Dermis microvascular lymphatic vessel endothelial cell (primary cell): ENCODE measurements around the gene SNIP1. TPM values are rescaled to one million over a fixed set of nuclear protein-coding genes. Genes with fewer than 3 reads are reported as not detected.
A peak's percentile ranks its signal among the peaks of the same experiment; 100 is the strongest.
"Not testable (repeated sequence)": the region's sequence is repeated elsewhere in the genome, so short reads cannot be mapped to it uniquely, and the experiment has no call there.

Experiments
- DNase-seq, 2 donors: peaks; one replicate each; pipeline versions ENCODE4 v3.0.0 to v3.0.0-alpha.2; 2010; ENCODE audit warnings: low read depth in 2 of 2
- total RNA-seq: library from RNA; depleted of rRNA; stranded (reverse); fragments of >200 nt; gene quantifications from 2 replicates; pipeline ENCODE4 v1.2.1, GENCODE V29; 2014

Gene SNIP1
- total RNA-seq, 1 donor from 2014 or later: 10.1 TPM

DNA sequence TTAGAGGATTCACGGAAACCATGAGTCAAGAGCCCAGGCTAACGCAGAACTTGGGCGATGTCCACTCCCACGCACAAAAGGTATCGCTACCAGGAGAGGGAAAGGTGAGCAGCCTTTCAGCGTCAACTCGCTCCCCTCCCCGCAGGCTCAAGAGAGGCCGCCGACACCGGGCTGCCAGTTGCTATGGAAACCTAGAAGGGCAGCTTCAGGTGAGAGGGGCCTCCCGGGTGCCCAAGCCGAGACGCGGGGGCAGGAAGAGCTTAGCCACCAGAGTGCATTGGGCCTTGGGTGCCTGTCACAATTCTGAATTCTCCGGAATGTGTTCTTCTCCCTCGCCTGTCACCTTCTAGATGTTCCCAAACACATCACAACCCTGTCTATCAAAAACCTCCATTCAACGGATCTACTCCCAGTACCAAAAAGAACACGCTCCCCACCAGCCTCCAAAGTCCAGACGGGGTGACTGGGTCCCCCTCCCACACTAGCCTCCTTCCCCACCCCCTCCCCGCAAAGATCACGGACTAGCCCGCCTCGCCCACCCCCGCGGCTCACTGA, 40.2 kb downstream of the SNIP1 start:
- DNase-seq: peak in 1 of 2 donors; percentile 20

DNA sequence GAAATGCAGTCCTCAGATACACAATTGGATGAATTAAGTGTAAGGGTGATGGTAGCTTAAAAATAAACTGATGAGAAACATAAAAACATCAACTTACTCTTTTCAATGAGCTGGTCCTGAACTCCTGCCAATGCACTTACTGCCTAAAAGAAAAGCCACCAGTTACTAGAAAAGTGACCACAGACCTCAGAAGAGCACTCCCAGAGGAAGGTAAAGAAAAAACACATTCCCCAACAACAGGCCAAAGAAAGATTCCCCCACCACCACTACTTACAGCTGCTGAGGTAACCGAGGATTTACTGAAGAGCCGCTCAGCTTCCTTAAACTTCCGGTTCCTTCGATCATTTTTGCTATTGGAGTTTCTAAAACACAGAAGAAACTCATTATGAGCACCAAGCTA, 44.9 kb downstream of the SNIP1 start:
- no peak for DNase-seq

DNA sequence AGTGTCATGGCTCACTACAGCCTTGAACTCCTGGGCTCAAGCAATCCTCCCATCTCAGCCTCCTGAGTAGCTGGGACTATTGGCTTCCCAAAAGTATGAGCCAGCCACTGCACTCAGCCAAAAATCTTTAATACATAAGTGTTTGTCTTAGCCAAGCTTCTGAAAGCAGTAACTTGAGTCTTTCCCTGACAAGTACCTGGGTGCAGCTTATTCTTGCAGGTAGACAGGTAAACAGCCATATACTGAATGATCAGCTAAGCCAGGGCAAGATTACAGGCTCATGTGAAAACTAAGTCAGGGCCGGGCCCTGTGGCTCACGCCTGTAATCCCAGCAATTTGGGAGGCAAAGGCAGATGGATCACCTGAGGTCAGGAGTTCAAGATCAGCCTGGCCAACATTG, 47.4 kb downstream of the SNIP1 start:
- DNase-seq: no peak

DNA sequence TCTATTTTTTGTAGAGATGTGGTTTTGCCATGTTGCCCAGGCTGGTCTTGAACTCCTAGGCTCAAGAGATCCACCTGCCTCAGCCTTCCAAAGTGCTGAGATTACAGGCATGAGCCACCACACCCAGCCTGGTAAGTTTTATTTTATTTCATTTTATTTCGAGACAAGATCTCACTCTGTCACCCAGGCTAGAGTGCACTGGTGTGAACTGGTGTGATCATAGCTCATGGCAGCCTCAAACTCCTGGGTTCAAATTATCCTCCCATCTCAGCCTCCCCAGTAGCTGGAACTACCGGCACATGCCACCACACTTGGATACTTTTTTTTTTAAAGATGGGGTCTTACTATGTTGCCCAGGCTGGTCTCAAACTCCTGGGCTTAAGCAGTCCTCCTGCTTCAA, 51.3 kb downstream of the SNIP1 start:
- DNase-seq: not testable (repeated sequence)

DNA sequence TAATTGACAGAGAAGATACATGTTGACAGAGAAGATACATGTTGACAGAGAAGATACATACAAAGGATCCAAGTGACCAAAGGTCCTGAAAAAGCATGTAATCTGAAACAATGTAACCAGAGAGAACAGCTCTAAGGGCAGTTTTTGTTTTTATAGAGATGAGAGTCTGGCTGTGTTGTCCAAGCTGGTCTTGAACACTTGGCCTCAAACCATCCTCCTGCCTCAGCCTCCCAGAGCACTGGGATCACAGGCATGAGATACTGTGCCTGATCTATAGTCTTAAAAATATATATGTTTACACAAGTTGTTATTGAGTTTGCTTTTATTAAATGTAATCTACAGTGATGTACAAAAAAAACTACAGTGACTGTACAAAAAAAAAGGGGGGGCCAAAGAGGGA, 52.0 kb downstream of the SNIP1 start:
- no peak for DNase-seq

DNA sequence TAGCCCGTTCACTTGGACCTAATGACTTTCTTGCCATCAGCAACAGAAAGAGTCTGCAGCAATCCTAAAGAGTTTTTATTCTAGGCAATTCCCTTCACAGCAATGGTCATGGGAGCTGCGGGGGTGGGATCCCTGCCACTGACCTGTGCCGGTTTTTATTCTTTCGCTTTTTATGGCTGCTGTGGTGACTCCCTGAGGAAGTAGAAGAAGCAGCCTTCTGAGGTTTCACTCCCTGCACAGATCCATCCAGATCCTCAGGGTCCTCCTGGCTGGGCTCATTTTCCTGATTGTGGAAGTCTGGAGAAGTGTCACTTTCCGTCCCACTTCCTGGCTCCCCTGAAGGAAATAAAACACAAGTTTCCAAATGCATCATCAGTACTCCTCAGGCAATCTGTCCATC, 52.4 kb downstream of the SNIP1 start:
- DNase-seq: no peak

DNA sequence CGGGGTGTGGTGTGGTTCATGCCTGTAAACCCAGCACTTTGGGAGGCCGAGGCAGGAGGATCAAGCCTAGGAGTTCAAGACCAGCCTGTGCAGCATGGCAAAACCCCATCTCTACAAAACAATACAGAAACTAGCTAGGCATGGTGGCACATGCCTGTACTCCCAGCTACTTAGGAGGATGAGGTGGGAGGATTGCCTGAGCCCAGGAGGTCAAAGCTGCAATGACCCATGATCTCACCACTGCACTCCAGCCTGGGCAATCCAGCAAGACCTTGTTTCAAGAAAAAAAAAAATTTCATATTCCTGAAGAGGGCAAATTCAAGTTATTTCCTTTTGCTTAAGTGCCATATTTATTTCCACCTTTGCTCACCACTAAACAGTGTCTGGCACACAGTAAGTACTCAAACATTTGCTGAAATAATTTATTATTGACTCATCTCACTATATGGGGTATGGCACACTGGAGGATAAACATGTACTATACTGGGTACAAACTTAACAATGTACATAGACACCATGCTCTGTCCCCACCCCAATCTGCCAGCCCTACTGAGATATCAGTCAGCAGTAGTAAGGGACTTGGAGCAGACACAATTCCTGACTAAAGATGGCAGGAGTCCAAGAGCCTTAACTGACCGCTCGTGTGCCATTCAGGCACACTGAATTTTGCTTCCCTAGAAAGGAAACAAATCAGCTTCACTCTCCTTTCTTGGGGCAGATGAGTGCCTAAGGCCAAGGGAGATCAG, 55.0 kb downstream of the SNIP1 start:
- DNase-seq: peak; percentile 43 to 82

DNA sequence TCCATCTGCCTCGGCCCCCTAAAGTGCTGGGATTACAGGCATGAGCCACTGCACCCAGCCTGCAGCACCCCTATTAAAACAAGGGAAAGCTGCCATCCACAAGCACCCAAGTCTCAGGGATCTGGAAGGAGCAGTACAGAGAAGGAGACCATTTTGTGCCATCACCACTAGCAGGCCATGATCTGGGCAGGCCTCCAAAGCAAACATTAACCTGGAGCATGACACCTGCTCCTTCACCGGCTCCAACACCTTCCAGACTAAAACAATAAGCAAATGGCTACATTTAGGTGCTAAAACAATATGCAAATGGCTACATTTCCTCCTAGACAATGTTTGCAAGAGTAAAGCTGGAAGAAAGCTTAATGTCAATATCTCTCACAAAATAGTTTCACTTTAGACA, 56.3 kb downstream of the SNIP1 start:
- DNase-seq: no peak

DNA sequence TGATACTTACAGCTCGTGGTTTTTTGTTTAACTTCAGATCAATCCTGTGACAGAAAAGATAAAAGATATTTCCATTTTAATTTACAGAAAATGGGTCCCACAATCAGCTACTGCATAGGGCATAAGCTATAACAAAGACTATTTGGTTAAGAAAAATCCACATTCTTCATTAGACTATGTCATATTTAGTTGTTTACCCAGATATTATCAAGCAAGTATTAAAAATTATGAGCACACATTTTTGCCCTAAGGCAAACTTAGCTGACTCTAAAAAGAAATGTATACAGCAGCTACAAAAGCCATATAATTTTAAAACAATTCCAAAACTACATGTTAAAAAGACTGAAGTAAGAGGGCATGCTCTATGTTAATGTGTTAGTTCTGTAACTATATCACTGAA, 58.2 kb downstream of the SNIP1 start:
- no peak for DNase-seq

DNA sequence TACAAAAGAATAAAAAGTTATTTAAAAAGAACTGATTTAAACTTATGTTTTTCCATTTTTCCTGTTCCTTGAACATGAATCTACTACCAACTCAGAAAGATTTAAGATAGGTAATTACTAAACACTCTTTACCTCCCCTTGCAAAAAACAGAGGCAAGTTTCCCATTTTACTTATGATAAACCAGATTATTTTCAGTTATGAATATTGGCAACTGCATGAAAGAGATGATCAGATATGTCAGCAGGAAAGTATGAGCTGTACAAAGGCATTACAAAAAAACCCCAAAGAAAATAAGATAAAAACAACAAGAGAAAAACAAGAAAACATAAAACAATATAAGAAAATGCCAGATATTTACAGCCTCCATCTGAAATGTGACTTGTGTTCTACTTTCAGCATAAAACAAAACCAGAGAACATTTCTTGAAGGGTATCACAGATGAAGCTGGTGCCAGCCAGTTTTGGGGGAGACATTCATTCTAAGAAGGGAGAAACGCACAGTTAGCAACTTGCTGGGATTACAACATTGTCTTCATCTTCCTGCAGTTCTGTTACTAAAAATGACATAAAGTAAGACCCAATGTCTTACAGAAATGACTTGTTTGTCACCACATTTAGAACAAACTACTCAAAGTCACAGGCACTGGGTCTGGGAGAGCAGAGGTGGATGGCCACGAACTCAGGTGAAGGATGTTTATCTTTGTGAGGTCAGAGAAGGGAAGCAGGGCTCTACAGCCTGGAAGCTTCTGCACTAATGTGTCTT, 60.6 kb downstream of the SNIP1 start:
- no peak for DNase-seq

DNA sequence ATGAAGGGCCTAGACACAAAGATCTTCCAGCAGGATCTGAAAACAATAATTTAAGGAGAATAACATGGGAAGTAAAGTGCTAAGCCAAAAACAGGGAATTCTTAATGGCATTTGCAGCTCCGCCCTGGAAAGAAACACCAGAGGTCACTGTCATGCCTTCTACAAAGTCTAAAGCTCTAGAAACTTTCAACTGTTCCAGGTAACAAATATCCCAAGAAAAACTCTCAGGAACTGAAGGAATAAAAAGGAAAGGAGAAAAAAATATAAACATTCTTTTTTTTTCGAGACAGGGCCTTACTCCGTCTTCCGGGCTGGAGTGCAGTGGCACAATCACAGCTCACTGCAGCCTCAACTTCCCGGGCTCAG, 66.5 kb downstream of the SNIP1 start:
- DNase-seq: no peak

DNA sequence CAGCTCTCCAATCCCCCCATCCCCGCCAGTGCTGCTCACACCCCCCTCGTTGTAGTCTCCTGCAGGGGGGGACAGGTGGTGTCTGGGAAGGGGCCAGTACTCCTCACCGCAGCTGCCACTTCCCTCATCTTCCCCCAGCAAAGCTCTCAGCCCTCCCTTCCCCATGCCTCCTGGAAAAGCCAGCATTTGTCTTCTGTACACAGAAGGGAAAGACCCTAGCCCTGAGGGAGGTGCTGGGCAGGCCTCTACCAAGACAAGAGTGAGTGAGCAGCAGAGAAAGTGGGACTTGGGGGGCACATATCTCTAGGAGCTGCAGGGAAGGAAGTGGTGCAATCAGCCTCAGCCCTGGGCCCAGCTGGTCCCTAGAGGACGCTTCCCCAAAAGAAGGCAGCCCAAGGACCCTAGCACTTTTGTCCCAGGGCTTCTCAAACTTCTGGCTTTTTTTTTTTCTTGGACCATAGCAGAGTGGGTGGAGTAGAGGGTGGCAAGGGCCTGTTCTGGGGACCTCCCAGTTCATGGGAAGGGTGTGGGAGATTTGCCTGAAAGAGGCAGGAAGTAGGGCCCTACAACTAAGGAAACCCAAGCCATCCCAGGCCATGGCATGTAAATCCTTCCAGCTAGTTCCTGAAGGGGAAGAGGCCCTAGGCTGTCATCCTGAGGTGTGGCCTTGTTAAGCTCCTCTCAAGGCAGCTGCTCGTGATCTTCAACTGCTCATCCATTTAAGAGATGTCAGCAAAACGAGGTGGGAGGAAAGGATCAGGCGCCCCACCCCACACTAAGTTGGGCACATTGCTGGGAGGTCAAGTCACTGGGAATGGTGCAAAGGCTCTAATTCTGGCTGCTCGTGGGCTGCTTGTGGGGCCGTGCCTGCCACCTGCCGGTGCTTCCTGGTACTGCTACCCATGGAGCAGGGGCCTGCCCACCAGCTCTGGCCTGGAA, 67.1 kb downstream of the SNIP1 start:
- peak; percentile 34 to 68 for DNase-seq

DNA sequence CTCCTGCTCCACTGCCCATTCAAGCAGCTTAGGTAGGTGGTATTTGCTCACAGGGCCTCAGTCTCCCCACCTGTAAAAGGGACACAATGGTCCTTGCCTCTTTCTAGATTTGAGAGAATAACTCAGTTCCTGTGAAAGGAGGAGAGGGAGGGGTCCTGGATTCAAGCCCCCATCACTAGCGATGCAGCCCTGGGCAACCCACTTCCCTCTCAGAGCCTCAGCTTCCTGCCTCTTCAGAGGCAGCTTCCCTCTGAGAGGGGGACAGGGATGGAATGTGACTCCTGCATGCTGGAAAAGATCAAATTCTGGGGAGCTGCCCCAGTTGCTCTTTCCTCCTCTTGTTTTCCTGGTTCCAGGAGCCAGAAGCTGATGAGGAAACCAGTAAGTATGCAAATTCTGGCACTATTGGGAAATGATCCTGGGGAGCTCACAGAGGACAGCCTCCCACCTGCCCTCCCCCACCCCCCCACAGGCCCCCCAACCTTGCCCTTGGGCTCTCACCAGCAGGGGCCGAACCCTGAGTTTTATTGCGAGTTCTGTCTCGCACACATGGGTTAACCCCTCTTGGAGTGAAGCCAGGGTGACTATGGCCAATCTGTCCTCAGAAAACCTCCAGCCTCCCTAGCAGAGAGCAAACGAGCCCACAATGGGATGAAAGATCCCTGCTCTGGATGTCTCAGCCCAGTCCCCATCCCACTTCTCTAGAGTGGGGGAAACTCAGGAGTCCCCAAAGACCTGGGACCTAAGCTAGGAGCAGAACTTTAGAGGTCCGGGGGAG, 68.0 kb downstream of the SNIP1 start:
- no peak for DNase-seq

Other genes with a start within 250 kb of the SNIP1 start
- 1.9 and 2.3 TPM in 2 replicates for gene ZC3H12A, start 79.7 kb downstream of the SNIP1 start, total RNA-seq
- 34.1 and 39.4 TPM in 2 replicates for gene MEAF6, start 39.5 kb downstream of the SNIP1 start, total RNA-seq
- gene DNALI1, start 2.6 kb upstream of the SNIP1 start, total RNA-seq: 0.26 and 0.51 TPM in 2 replicates
- gene GNL2, start 41.6 kb upstream of the SNIP1 start, total RNA-seq: 50.6 and 61.4 TPM in 2 replicates
- not detected in 2 replicates for gene RSPO1, start 80.6 kb upstream of the SNIP1 start, total RNA-seq
- 3.0 and 8.1 TPM in 2 replicates for gene CDCA8, start 138.2 kb upstream of the SNIP1 start, total RNA-seq
- gene EPHA10, start 210.8 kb upstream of the SNIP1 start, total RNA-seq: under 0.01 TPM in 2 replicates
- gene MANEAL, start 239.6 kb upstream of the SNIP1 start, total RNA-seq: 0.64 and 1.6 TPM in 2 replicates